CD4-positive, alpha-beta T cell treated with Interleukin-12 subunit alpha and Interleukin-12 subunit beta, for 1 hour (primary cell): ENCODE data around the gene EXOC4.

Experiments
- DNase-seq: peaks from one replicate; pipeline ENCODE4 v3.0.0-alpha.2; 2020

The EXOC4 gene

DNA sequence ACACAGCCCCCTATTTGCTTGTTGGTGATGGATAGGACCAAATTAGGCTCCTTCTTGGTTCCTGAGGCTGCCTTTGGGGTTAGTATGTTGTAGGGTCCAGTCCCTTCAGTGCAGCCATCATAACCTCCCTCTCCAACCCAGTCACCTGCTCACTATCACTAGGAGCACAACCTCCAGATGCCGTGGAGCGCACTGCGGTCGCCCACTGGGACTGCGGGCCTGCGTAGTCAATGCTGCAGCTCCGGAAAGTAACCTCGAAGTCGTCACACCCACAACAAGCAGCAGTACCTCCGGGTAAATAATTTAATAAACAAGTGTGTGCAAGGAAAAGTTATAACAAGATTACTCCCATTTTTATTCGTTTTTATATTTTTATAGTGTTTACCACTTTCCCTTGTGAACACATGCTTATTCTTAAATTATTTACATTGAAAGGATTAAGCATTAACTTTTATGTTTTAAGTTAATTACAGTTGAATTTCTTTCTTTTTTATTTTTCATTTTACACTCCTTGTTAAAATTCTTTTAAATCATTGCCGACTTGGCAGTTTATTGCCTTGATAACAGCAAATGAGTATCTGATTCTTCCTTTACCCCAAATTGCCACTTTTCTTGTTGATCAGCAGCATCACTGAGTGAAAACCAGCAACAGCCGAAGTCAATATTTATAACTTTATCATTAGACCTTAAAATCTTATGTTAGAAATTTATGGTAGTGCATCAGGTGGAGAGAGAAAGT is 474.8 kb downstream of the EXOC4 start:
- DNase-seq: no peak

DNA sequence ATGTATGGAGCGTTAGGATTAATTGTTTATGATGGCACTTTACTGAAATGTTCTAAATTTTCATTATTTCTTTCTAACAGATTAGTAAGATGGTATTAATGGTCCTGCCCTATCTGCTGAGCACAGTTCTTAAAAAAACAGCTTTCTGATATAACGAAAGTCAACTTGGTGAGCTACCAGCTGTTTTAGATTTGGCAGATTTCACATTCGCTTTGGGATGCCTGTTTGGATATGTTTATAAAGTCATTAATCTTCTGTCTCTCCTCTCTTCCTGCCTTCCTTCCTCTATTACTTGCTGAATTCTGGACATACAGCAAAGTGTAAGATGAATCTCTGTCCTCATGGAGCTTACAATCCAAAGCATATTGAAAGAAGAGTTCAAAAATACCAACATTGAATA is 477.5 kb downstream of the EXOC4 start:
- no peak for DNase-seq

DNA sequence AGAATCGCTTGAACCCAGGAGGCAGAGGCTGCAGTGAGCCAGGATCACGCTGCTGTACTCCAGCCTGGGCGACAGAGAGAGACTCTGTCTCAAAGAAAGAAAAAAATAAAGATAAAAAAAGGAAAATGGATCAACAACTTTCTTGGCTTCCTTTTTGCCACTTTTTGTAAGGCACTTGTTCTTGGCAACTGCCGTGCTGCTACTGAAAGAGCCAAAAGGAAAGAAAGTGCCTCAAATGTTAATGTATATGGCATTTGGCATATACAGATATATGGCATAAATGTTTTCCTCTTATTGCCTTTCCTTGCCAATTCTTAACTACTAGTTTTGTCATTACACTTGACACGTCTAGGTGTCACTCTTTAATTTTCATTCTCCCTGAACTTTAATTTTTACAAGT is 480.5 kb downstream of the EXOC4 start:
- no peak for DNase-seq

DNA sequence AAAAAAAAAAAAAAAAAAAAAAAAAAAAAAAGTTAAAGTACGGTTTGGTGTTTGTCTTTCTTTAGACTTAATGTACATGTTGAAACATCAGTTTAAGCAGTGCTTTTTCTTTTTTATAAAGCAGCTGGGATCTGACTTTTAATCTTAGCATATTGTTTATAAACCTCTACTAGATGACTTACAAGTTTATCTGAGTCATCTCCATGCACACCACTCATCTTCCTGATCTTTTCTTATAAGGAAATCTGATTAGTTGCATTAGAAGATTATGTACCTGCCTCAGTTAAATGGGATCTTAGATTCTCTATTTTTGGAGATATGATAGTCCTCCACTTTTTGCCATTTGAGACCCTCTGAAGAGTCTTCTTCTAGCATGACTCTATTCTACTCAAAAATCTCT is 482.3 kb downstream of the EXOC4 start:
- no peak for DNase-seq

DNA sequence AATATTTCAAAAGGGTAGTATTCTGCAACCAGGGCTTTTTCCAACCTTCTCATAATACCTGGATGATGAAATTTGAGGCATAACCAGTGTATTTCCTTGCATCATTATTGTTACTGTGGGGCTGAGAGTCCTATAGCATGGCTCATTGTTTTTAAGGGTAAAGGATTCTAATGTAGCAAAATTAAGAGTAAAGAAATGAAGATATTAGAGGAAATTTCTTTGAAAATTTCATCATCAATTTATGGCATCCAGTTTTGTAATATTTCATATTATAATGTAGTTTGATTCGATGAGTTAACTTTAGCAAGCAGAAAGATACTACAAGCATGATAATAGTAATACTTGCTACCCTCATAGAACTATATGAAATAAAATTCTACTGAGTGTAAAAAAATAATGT is 486.9 kb downstream of the EXOC4 start:
- no peak for DNase-seq

DNA sequence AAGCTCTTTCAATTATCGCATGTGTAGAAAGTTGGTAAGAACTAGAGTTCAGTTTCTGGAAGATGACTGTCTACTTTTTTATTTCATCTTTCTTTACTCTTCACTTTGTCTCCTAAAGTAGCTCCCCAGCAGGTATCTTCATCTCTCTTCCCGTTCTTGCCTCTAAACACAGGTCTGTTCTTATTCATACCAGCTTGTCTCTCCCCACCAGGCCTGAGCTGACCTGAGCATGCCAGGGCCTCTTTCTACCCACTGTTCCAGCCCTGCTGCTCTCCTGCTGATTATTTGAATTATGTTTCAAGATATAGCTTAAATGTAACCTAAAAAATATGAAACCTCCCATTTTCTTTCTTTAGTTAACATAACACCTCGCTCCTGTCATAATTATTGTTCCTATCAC is 488.2 kb downstream of the EXOC4 start:
- no peak for DNase-seq

DNA sequence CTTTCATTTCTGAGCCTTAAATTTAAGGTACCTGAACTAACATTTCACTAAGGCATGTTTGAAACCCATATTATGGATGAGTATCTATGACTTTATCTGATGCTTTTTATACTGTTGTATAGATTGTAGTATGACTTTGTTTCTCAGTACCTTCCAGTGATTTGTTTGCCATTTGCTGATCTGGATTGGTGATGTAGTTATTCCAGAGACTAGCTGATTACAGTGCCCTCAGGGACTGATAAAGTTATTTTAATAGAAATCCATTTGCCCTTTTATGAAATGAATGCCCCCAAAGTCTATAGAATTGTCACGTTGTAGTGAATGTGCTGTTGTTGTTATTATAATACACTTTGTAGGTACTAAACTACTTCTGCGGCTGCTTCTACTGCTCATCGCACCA is 488.8 kb downstream of the EXOC4 start:
- no peak for DNase-seq

DNA sequence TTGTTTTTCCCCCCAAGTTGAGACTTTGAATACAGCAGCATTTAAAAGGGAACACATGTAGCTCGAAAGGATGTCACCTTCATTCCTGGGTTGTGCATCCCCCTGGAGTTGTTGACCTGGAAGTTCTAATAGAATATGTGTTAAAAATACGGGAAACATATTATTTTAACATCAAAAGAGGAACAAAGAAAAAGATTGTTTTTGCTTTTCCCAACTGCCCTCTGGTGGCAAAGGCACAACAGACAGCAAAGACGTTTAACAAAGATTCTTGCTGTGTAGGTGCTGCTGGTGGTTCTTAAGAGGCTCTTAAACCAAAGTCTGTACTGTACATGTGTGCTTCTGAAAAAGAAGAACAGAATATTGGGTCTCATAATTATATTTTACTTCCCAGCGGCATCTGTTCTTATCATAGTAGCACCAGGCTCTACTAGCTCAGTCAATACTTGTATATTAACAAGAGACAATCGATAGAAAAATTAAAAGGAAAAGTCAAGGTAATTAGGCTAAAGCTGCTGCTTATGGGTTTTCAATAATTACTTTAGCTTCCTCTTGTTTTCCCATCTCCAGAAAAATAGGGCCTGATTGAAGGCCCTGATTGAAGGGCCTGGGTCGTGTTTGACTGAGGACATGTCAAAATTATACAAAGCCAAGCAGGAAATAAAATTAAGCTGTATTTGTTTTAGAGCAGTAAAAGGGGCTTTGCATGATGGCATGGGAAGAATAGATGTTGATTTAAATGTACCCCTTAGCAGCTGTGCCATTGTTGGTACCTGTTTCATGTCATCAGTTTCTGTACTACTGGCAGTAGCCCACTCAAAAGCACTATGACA is 490.0 kb downstream of the EXOC4 start:
- no peak for DNase-seq

DNA sequence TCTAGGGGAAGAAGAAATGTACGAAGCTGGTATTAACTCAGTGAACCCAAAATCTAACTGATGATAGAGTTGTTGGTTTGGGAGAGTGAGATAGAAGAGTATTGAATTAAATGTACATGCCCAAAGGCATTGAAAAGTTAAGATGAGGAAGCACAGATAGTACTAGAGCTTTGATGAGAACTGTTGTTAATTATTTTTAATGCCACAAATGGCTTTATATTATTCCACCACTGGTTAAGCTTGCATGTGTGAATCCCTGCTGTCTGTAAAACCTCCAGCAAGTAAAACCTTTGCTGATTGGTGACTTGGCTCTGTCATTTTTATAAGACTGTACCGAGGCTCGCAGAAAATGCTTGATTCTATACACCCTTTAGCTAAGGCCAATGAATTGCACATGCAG is 491.6 kb downstream of the EXOC4 start:
- no peak for DNase-seq

DNA sequence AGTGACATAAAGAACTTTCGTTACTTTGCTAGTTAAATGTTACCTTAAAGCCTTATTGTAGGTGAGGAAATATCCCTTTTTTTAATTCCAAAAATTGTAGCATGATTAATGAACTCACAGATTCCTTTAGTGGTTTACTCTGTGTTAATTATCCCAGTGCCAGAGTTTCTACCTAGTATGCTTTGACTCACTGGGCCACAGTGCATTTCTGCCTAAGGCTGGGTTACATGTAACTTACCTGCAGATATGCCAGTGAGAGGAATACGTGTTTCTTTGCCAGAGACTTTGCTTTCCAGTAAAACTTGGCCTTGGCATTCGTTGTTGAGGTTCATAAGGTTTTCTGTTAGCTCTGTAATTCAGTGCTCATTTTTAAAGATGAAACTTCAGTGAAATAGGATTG is 493.4 kb downstream of the EXOC4 start:
- no peak for DNase-seq

DNA sequence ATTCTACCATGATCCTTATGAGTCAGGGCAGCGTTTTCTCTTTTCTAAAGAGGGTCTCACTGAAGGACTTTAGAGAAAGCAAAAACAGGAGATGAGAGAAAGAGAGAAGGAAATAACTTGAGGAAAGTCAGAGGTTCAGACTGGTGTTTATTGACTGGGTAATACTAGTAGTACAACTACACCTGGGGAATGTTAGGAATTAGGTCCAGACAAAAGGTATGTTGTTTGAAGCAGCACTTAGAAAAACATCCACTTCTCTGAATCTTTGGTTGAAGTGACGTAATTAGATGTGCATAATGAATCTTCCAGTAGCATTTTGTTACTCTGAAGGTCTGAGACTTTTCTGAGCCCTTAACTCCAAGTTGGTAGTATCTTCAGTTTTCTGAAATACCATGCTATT is 494.0 kb downstream of the EXOC4 start:
- no peak for DNase-seq

DNA sequence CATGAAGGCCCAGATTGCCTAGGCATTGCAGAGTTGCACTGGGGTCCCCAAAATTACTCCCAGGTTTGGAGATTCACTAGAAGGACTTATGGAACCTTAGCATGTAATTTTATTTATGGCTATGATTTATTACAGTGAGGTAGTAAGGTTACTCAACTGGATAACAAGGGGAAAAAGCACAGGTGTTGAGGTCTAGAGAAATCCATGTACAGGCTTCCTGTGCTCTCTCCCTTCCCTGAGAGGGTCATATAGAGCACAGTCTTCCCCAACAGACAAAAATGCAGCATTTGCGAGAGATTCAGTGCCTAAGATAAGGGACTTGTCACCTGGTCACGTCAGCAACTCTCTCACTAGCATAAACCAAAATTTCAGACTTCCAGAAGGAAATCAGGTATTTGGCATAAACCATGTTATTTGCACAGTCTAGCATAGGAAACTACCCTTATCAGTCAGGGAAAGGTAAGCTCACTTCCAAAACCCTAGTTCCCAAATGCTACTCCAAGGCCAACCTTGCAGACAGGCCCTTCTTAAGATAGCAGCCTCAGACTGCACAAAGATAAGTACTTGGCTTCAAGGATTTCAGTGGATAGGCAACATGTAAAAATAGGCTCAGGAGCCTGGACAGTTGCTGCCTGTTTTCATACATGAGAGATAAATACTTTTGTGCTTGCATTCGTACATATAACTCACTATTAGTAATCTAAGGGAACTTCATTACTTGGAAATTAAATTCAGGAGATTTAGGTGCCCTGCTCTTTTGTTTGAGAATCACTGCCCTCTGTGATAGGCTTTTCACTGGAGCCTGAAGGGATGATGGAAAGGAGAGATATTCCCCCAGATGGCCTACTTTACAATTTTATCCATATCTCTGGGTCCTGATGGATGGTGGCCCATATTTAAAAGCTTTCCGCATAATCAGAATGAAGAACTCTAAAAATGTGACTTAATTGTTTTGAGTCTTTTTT is 495.8 kb downstream of the EXOC4 start:
- DNase-seq: no peak

DNA sequence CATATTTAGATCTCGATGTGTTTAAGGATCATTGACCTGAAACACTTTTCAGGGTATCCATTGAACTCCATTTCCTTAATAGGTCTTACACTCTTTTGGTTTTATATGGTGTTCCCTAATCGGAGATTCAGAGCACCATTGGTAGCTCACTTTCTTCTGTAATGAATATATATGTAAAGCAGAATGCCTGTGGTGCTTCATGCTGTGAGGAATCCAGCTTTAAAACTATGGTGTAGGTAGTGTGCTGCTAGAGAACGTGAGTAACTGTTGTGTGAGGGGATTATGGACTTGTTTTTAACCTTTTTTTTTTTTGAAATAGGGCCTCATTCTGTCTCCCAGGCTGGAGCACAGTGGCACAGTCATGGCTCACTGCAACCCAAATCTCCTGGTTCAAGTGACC is 497.4 kb downstream of the EXOC4 start:
- DNase-seq: no peak

DNA sequence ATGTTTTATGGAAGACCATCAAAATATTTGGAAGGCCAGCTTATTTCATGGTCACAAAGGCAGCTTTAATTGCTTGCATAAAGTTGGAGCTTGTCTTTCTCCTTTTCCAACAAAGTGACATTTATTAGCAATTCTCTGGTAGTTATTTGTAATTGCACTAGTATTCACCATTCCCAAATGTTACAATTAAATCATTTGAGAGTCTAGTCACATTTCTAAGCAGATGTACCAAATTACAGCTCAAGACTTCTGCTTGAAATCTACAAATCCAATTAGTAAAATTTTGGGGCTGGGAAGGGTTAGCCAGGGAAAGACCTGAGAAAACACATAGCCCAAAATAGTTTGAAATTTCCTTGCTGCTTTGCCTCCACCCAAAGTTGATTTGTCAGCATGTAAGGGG is 498.2 kb downstream of the EXOC4 start:
- DNase-seq: no peak

DNA sequence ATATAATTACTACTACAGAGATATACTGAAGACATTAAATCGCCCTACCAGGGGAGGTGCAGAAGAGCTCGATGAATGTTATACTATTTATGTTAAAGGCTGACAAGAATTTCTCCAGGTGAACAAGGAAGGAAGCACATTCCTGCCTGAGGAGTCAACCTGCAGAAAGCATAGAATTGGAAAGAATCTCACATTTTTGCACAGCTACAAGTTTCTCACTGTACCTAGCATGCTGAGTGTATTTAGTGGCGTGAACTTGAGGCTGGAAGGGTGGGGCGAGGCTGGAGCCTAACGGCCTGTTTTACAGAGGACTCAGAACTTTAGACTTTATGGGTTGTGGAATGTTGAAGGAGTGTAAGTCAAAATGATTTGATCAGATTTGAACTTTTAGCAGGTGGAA is 500.6 kb downstream of the EXOC4 start:
- DNase-seq: no peak

DNA sequence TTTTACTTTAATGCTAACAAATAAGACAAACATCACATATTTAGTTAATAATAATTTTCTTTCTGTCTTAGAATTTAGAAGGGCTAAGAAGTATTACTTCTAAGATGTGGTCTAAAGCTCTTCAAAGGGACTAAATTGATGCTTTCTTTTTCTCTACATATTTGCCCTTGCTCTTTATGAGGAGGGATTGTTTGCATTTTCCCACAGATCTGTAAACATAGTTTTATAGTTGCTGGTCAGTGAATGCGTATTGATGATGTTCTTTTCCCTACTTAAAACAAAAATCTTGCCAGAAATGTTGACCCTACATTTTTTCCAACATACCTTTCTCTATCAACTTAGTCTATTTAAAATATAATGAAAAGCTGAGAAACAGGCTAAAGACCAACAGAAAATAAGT is 501.8 kb downstream of the EXOC4 start:
- DNase-seq: no peak

DNA sequence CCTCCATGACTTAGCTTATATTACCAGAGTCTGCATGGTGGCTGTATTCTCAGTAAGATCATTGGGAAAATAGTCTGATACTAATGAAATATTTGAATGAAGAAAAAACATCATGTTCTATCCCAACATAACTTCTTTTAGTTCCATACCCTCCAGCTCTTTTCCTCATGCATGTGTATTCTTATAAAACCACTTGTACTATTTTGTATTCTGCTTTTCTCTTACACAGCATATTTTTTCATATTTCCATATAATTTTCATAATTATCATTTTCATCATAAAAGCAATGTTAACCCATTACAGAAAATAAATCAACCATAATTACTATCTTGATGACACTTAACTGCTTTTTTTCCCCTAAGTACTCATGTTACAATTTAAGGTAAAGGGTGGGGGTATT is 503.0 kb downstream of the EXOC4 start:
- DNase-seq: no peak

DNA sequence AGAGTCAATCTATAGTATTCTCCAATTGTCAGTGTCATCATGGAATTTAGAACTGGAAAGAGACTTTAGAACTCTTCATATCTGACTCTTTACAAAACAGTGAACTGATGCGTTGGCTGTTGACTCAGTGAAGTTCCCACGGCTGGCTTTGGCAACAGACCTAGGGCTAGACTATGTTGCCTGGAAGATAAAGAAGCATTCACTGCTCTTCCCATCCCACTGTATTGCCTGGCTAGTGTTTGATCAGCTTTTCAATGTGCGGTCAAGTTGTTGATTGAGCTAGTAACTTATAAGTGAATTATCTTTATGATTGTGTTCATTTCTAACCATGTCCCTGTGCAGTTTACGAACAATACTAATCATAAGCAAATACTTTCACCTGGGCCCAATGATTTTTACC is 508.6 kb downstream of the EXOC4 start:
- no peak for DNase-seq

DNA sequence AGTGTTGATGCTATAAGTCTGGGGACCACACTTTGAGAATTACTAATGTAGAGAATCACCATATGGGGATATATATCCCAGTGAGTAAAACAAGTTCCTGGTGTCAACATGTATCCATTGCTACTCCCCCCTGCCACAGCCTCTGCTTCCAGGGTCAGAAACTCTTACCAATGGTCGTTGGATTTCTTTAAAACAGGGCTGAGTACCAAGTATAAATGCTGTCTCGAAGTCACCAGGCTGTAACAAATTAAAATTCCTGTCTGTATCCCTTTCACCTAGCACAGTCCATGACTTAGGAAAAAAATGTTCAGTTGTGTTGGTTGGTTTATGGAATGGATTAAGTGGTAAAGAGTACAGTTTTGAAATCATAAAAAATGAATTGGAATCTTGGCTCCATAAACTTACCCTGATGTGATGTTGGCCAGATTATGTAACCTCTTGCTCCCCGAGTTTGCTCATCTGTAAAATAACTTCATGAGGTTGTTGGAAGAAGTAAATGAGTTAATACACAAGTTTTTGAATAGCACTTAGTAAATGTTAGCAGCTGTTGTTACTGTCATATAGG is 510.3 kb downstream of the EXOC4 start:
- no peak for DNase-seq

DNA sequence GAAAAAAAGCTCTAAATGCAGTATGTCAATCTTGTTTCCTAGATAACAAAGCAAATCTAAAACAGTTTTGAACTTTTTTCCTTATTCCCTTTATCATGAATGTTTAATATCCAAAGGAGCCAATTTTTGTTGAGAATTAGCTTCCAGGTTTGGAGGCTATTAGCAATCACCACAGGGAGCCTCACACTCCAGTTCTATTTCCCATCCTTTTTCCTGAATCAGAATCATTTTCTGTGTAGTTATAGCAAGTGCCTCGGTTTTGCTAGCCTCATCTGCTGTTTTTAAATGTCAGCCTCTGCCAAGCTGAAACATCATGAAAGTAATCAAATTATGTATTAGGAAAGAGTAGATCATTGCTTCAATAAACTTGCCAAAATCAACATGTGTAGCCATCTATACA is 516.8 kb downstream of the EXOC4 start:
- no peak for DNase-seq

DNA sequence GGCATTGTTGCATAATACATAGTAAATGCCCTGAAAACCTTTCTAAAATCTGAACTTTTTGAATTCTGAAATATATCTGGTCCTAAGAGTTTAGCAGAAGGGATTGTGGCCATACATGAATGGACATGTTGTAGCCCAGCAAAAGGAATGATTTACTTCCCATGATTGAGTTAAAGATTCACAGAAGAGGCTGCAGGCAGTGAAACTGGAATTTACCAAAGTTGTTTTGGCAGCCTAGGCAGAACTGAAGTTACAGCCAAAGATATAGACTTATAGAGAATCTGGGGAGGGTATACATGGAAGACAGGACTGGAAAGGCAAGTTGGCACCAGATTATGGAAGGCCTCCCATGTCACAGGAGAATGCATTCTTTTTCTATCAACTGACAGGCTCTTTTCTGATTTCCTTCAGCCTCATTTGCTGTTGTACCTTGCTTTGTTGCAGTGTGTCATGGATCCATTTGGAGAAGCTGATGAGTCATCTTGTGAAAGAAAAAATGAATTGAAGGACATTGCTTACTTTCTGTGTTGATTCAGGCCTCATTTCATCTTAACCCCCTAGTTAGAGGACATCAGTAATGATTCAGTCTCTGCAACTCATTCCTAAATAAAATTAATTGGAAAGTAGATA is 518.1 kb downstream of the EXOC4 start:
- no peak for DNase-seq

DNA sequence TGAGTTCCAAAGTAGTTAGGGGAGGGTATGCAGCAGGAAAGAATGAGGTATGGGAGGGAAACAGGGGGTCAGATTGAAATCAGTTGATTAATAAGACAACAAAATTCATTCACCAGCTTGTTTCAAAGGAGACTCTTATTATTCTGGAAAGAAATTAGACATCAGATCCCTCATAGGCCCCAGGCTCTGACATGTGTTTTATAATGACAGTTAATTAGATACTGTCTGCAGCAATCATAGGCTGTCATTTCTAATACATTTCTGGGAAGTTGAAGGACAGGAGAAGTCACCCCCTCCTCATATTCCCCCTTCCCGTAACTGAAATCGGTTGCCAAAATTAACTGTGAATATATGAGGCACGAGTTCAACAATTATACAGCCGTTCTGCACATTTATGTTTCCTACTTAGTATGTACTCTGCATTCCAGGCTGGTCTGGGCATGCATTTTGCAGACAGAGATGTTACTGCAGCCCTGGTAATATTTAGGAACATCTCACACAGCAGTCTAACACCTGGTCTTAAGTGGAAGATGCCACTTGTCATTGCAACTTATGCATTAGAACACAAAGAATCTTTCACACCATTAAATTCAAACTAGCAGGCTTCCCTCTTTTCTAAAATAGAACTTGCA is 519.0 kb downstream of the EXOC4 start:
- no peak for DNase-seq
